T-helper 9 cell (primary cell): ENCODE results near the gene SLC45A1.

Source experiments
- DNase-seq: peaks from one replicate; pipeline ENCODE4 v3.0.0-alpha.2; 2020

SLC45A1 gene

GRCh38 chr1:8338526-8339202, 20.8 kb downstream of the SLC45A1 start:
- no peak for DNase-seq

- no peak for DNase-seq
These were observed 21.3 kb downstream of the SLC45A1 start for GRCh38 chr1:8339203-8339600.

- no peak for DNase-seq
These were observed 22.5 kb downstream of the SLC45A1 start for GRCh38 chr1:8340448-8340847.

GRCh38 chr1:8342325-8342724, 24.4 kb downstream of the SLC45A1 start:
- no peak for DNase-seq

GRCh38 chr1:8343044-8343443, 25.1 kb downstream of the SLC45A1 start:
- no peak for DNase-seq

GRCh38 chr1:8343464-8344001, 25.6 kb downstream of the SLC45A1 start:
- no peak for DNase-seq

GRCh38 chr1:8344893-8345507, 27.1 kb downstream of the SLC45A1 start:
- no peak for DNase-seq

GRCh38 chr1:8345621-8346415, 27.9 kb downstream of the SLC45A1 start:
- DNase-seq = no peak

- no peak for DNase-seq
These were observed 29.7 kb downstream of the SLC45A1 start for GRCh38 chr1:8347635-8348034.

- no peak for DNase-seq
These were observed 30.3 kb downstream of the SLC45A1 start for GRCh38 chr1:8348047-8348776.

- peak; percentile 67 for DNase-seq
These were observed 31.0 kb downstream of the SLC45A1 start for GRCh38 chr1:8348777-8349472.

- DNase-seq = no peak
These were observed 31.6 kb downstream of the SLC45A1 start for GRCh38 chr1:8349473-8349865.

GRCh38 chr1:8349961-8350360, 32.0 kb downstream of the SLC45A1 start:
- no peak for DNase-seq

GRCh38 chr1:8350914-8351684, 33.2 kb downstream of the SLC45A1 start:
- no peak for DNase-seq

GRCh38 chr1:8351693-8352470, 34.0 kb downstream of the SLC45A1 start:
- DNase-seq = no peak

GRCh38 chr1:8352471-8352845, 34.5 kb downstream of the SLC45A1 start:
- DNase-seq = no peak

GRCh38 chr1:8352886-8353785, 35.2 kb downstream of the SLC45A1 start:
- DNase-seq = no peak

GRCh38 chr1:8354038-8354437, 36.1 kb downstream of the SLC45A1 start:
- DNase-seq = no peak

GRCh38 chr1:8355439-8356255, 37.7 kb downstream of the SLC45A1 start:
- DNase-seq = no peak
